Chondrocyte (in vitro differentiated cells): ENCODE results near the gene CDCA3. TPM values are rescaled to one million over a fixed set of nuclear protein-coding genes. Genes with fewer than 3 reads are reported as not detected.
A peak's percentile ranks its signal among the peaks of the same experiment; 100 is the strongest.
"Not testable (repeated sequence)": the region's sequence is repeated elsewhere in the genome, so short reads cannot be mapped to it uniquely, and the experiment has no call there.

Experiments used
- DNase-seq: peaks from one replicate; pipeline ENCODE4 v3.0.0; 2021; ENCODE audit warnings: mixed read lengths, low spot score
- H3K27ac Mint-ChIP-seq: one replicate; pipeline ENCODE4 v1.8.0; 2021; ENCODE audit warnings: mild to moderate bottlenecking, moderate library complexity, mixed read lengths; ENCODE audit not compliant: unreplicated experiment
- H3K27me3 Mint-ChIP-seq: 2 replicates; pipeline ENCODE4 v1.8.0; 2021; ENCODE audit warnings: low read depth, mixed read lengths
- H3K36me3 Mint-ChIP-seq: 2 replicates; pipeline ENCODE4 v1.8.0; 2021; ENCODE audit warnings: low read depth, mixed read lengths
- H3K4me1 Mint-ChIP-seq: 2 replicates; pipeline ENCODE4 v1.8.0; 2021; ENCODE audit warnings: low read depth, mild to moderate bottlenecking, mixed read lengths
- H3K4me3 Mint-ChIP-seq: one replicate; pipeline ENCODE4 v1.8.0; 2021; ENCODE audit warnings: mild to moderate bottlenecking, moderate library complexity, mixed read lengths; ENCODE audit not compliant: unreplicated experiment
- H3K9me3 Mint-ChIP-seq: 2 replicates; pipeline ENCODE4 v1.8.0; 2021; ENCODE audit warnings: low read depth, mixed read lengths
- CTCF ChIP-seq: fragments of 200-600 bp; sonication (generic); IDR thresholded peaks from 2 replicates; pipeline ENCODE4 v1.5.0; 2021; ENCODE audit warnings: antibody characterized with exemption, mild to moderate bottlenecking, moderate library complexity
- total RNA-seq: library from RNA; stranded (reverse); gene quantifications from 3 replicates; pipeline ENCODE4 v1.2.1, GENCODE V29; 2021

CDCA3 gene
- total RNA-seq, 1 donor from 2014 or later: 5.6 TPM

- Mint-ChIP-seq H3K9me3 (no peaks in the 10 kb centered on the region), H3K4me3 (peak overlapping the region; percentile 85), H3K36me3 (peaks cover 15% of the 10 kb centered on the region), H3K27me3 (no peaks in the 10 kb centered on the region), H3K27ac (peak overlapping the region; percentile 90), H3K4me1 (peaks cover 49% of the 10 kb centered on the region)
- peak; percentile 98 for TF ChIP-seq CTCF
- DNase-seq: peak; percentile 92
Observed at GRCh38 chr12:6872073-6873048, 21.3 kb upstream of the CDCA3 start.

- no peaks in the 10 kb centered on the region for H3K9me3 Mint-ChIP-seq
- peak overlapping the region; percentile 90 for H3K27ac Mint-ChIP-seq
- peaks cover 57% of the 10 kb centered on the region for H3K4me1 Mint-ChIP-seq
- peaks cover 11% of the 10 kb centered on the region for H3K36me3 Mint-ChIP-seq
- peak overlapping the region; percentile 85 for H3K4me3 Mint-ChIP-seq
- no peaks in the 10 kb centered on the region for H3K27me3 Mint-ChIP-seq
- TF ChIP-seq CTCF: no peak
- DNase-seq: peak; percentile 68
Observed at GRCh38 chr12:6871052-6871957, 20.2 kb upstream of the CDCA3 start.

GRCh38 chr12:6870304-6870703 is 19.2 kb upstream of the CDCA3 start:
- not testable (repeated sequence) for H3K27me3 Mint-ChIP-seq, H3K4me3 Mint-ChIP-seq, DNase-seq, H3K9me3 Mint-ChIP-seq
- Mint-ChIP-seq H3K4me1 (peaks cover 57% of the 10 kb centered on the region), H3K27ac (peak overlapping the region; percentile 41), H3K36me3 (peaks cover 15% of the 10 kb centered on the region)

GRCh38 chr12:6869049-6870021 is 18.2 kb upstream of the CDCA3 start:
- Mint-ChIP-seq H3K27ac (peak overlapping the region; percentile 88), H3K4me3 (peak overlapping the region; percentile 95), H3K4me1 (peaks cover 57% of the 10 kb centered on the region), H3K36me3 (peaks cover 22% of the 10 kb centered on the region), H3K9me3 (no peaks in the 10 kb centered on the region), H3K27me3 (no peaks in the 10 kb centered on the region)
- peak; percentile 93 for TF ChIP-seq CTCF
- peak; percentile 37 for DNase-seq
